HG02642 (cell line): ENCODE measurements around the gene WFDC2.

Experiments used
- ATAC-seq: cut with Tn5 transposase; IDR thresholded peaks from one replicate; pipeline ENCODE4 v1.9.1; 2021; ENCODE audit warnings: mild to moderate bottlenecking; ENCODE audit not compliant: unreplicated experiment, poor library complexity

Gene WFDC2

GRCh38 chr20:45489083-45489531 lies 19.6 kb downstream of the WFDC2 start:
- ATAC-seq: no peak

GRCh38 chr20:45495501-45495941 lies 26.0 kb downstream of the WFDC2 start:
- ATAC-seq: no peak

GRCh38 chr20:45496166-45496565 lies 26.6 kb downstream of the WFDC2 start:
- no peak for ATAC-seq

- ATAC-seq: no peak
Observed at GRCh38 chr20:45497971-45498494, 28.5 kb downstream of the WFDC2 start.

GRCh38 chr20:45500022-45500421 lies 30.5 kb downstream of the WFDC2 start:
- no peak for ATAC-seq

GRCh38 chr20:45501600-45501999 lies 32.0 kb downstream of the WFDC2 start:
- ATAC-seq: no peak

- no peak for ATAC-seq
Observed at GRCh38 chr20:45502561-45502960, 33.0 kb downstream of the WFDC2 start.

GRCh38 chr20:45503403-45503802 lies 33.9 kb downstream of the WFDC2 start:
- no peak for ATAC-seq

GRCh38 chr20:45506398-45506797 lies 36.8 kb downstream of the WFDC2 start:
- no peak for ATAC-seq

- no peak for ATAC-seq
Observed at GRCh38 chr20:45507011-45507820, 37.7 kb downstream of the WFDC2 start.

GRCh38 chr20:45508068-45508886 lies 38.7 kb downstream of the WFDC2 start:
- ATAC-seq: no peak

GRCh38 chr20:45509091-45509490 lies 39.5 kb downstream of the WFDC2 start:
- ATAC-seq: no peak

- no peak for ATAC-seq
Observed at GRCh38 chr20:45510242-45510862, 40.8 kb downstream of the WFDC2 start.

GRCh38 chr20:45515147-45515913 lies 45.8 kb downstream of the WFDC2 start, which contains the start of gene SPINT3:
Gene SPINT3 (minus strand): TSS chr20:45515622. CDS start chr20:45515608, 14 bp downstream.
- ATAC-seq: no peak

GRCh38 chr20:45518282-45518681 lies 48.7 kb downstream of the WFDC2 start:
- ATAC-seq: no peak

GRCh38 chr20:45523821-45524220 lies 54.3 kb downstream of the WFDC2 start:
- ATAC-seq: no peak

GRCh38 chr20:45527294-45527693 lies 57.7 kb downstream of the WFDC2 start:
- ATAC-seq: no peak
